ENCODE results near the gene RBM42.

DNA sequence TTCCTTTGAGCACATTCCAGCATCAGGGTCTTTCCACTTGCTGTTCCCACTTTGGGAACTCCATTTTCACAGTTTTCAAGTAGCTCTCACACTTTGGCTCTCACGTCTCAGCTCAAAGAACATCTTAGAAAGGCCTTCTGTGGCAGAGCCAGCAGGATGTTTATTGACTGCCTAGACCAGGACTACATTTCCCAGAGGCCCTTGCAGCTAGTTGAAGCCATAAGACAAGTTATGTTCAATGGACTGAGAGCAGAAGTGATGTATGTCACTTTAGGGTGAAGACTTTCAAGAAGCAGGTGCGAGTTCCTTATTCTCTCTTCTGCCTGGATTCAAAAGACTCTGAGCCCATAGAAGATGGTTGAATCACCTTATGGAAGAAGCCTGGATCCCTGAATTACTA is 20.6 kb upstream of the RBM42 start:
- TF ChIP-seq, protein P1, sequence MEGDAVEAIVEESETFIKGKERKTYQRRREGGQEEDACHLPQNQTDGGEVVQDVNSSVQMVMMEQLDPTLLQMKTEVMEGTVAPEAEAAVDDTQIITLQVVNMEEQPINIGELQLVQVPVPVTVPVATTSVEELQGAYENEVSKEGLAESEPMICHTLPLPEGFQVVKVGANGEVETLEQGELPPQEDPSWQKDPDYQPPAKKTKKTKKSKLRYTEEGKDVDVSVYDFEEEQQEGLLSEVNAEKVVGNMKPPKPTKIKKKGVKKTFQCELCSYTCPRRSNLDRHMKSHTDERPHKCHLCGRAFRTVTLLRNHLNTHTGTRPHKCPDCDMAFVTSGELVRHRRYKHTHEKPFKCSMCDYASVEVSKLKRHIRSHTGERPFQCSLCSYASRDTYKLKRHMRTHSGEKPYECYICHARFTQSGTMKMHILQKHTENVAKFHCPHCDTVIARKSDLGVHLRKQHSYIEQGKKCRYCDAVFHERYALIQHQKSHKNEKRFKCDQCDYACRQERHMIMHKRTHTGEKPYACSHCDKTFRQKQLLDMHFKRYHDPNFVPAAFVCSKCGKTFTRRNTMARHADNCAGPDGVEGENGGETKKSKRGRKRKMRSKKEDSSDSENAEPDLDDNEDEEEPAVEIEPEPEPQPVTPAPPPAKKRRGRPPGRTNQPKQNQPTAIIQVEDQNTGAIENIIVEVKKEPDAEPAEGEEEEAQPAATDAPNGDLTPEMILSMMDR (IDR thresholded peaks at IDR 0.05), result no peak
- TF ChIP-seq POLR2A (IDR thresholded peaks at IDR 0.05), result no peak

Data from body of pancreas (tissue), 4 donors.